ENCODE measurements around the gene BMP3.
A peak's percentile ranks its signal among the peaks of the same experiment; 100 is the strongest.

BMP3 gene

GRCh38 chr4:81042578-81043365 lies 12.3 kb downstream of the BMP3 start:
- DNase-seq: no peak

- no peak for DNase-seq
These were observed 18.8 kb downstream of the BMP3 start for GRCh38 chr4:81049330-81049729.

- no peak for DNase-seq
These were observed 19.4 kb downstream of the BMP3 start for GRCh38 chr4:81049907-81050306.

- DNase-seq: peak; percentile 28
These were observed 21.9 kb downstream of the BMP3 start for GRCh38 chr4:81052119-81053068.

- DNase-seq: no peak
These were observed 28.1 kb downstream of the BMP3 start for GRCh38 chr4:81058621-81059020.

- DNase-seq: no peak
These were observed 30.3 kb downstream of the BMP3 start for GRCh38 chr4:81060587-81061343.

- no peak for DNase-seq
These were observed 30.8 kb downstream of the BMP3 start for GRCh38 chr4:81061344-81061730.

- DNase-seq: no peak
These were observed 31.5 kb downstream of the BMP3 start for GRCh38 chr4:81062001-81062400.

GRCh38 chr4:81065446-81065845 lies 34.9 kb downstream of the BMP3 start:
- DNase-seq: no peak

GRCh38 chr4:81069706-81070331 lies 39.3 kb downstream of the BMP3 start:
- peak; percentile 66 for DNase-seq

- DNase-seq: no peak
These were observed 40.5 kb downstream of the BMP3 start for GRCh38 chr4:81071013-81071412.

GRCh38 chr4:81081156-81081555 lies 50.6 kb downstream of the BMP3 start:
- no peak for DNase-seq

GRCh38 chr4:81084029-81084428 lies 53.5 kb downstream of the BMP3 start:
- no peak for DNase-seq

GRCh38 chr4:81084634-81085033 lies 54.1 kb downstream of the BMP3 start:
- no peak for DNase-seq

- no peak for DNase-seq
These were observed 54.8 kb downstream of the BMP3 start for GRCh38 chr4:81085291-81085690.

GRCh38 chr4:81085979-81086378 lies 55.5 kb downstream of the BMP3 start:
- no peak for DNase-seq

GRCh38 chr4:81093720-81094401 lies 63.4 kb downstream of the BMP3 start:
- no peak for DNase-seq

- DNase-seq: no peak
These were observed 64.9 kb downstream of the BMP3 start for GRCh38 chr4:81095389-81095788.

GRCh38 chr4:81096566-81096965 lies 66.1 kb downstream of the BMP3 start:
- no peak for DNase-seq

- DNase-seq: no peak
These were observed 71.6 kb downstream of the BMP3 start for GRCh38 chr4:81102107-81102506.

GRCh38 chr4:81106150-81106549 lies 75.6 kb downstream of the BMP3 start:
- no peak for DNase-seq
